ENCODE results near the gene ARHGAP9. TPM values are rescaled to one million over a fixed set of nuclear protein-coding genes. Genes with fewer than 3 reads are reported as not detected.

The ARHGAP9 gene
- total RNA-seq, 4 donors from 2014 or later, result 16.6 to 50.1 (median 24.7) TPM

- TF ChIP-seq CTCF (IDR thresholded peaks at IDR 0.05; ENCODE audit: low read depth), result no peak
Measured at GRCh38 chr12:57519796-57520052, 40.1 kb upstream of the ARHGAP9 start.

GRCh38 chr12:57518920-57519795, 39.5 kb upstream of the ARHGAP9 start:
- no peak for TF ChIP-seq CTCF (IDR thresholded peaks at IDR 0.05; ENCODE audit: low read depth)

- TF ChIP-seq CTCF (IDR thresholded peaks at IDR 0.05; ENCODE audit: low read depth), result no peak
Measured at GRCh38 chr12:57518176-57518919, 38.7 kb upstream of the ARHGAP9 start.

GRCh38 chr12:57517187-57517586, 37.5 kb upstream of the ARHGAP9 start:
- TF ChIP-seq CTCF (IDR thresholded peaks at IDR 0.05; ENCODE audit: low read depth), result no peak

GRCh38 chr12:57516617-57517153, 37.0 kb upstream of the ARHGAP9 start:
- no peak for TF ChIP-seq CTCF (IDR thresholded peaks at IDR 0.05; ENCODE audit: low read depth)

- no peak for TF ChIP-seq CTCF (IDR thresholded peaks at IDR 0.05; ENCODE audit: low read depth)
Measured at GRCh38 chr12:57515934-57516541, 36.4 kb upstream of the ARHGAP9 start.

GRCh38 chr12:57515408-57515933, 35.8 kb upstream of the ARHGAP9 start:
- TF ChIP-seq CTCF (IDR thresholded peaks at IDR 0.05; ENCODE audit: low read depth), result no peak
